GM18519 (cell line): ENCODE results near the gene GALNTL6.

Experiments used
- ATAC-seq: cut with Tn5 transposase; IDR thresholded peaks from one replicate; pipeline ENCODE4 v1.9.1; 2021; ENCODE audit warnings: mild to moderate bottlenecking, moderate library complexity; ENCODE audit not compliant: unreplicated experiment, low FRiP score

GALNTL6 gene

GRCh38 chr4:171876636-171877035 lies 63.4 kb downstream of the GALNTL6 start:
- no peak for ATAC-seq

GRCh38 chr4:171880136-171880535 lies 66.9 kb downstream of the GALNTL6 start:
- no peak for ATAC-seq

GRCh38 chr4:171889681-171890080 lies 76.5 kb downstream of the GALNTL6 start:
- no peak for ATAC-seq

- peak; percentile 96 for ATAC-seq
Measured at GRCh38 chr4:171891038-171891437, 77.8 kb downstream of the GALNTL6 start.

- ATAC-seq = no peak
Measured at GRCh38 chr4:171896426-171896825, 83.2 kb downstream of the GALNTL6 start.

GRCh38 chr4:171919314-171919713 lies 106.1 kb downstream of the GALNTL6 start:
- no peak for ATAC-seq

- no peak for ATAC-seq
Measured at GRCh38 chr4:171920901-171921300, 107.7 kb downstream of the GALNTL6 start.

GRCh38 chr4:171924746-171925376 lies 111.7 kb downstream of the GALNTL6 start:
- no peak for ATAC-seq

- no peak for ATAC-seq
Measured at GRCh38 chr4:171928336-171928735, 115.1 kb downstream of the GALNTL6 start.

- ATAC-seq = no peak
Measured at GRCh38 chr4:171929477-171929876, 116.3 kb downstream of the GALNTL6 start.

GRCh38 chr4:171929907-171930306 lies 116.7 kb downstream of the GALNTL6 start:
- ATAC-seq = no peak

GRCh38 chr4:171932238-171932637 lies 119.0 kb downstream of the GALNTL6 start:
- ATAC-seq = no peak

- ATAC-seq = no peak
Measured at GRCh38 chr4:171940656-171941055, 127.5 kb downstream of the GALNTL6 start.

- ATAC-seq = no peak
Measured at GRCh38 chr4:171947400-171947799, 134.2 kb downstream of the GALNTL6 start.

GRCh38 chr4:171948038-171948437 lies 134.8 kb downstream of the GALNTL6 start:
- no peak for ATAC-seq

GRCh38 chr4:171954650-171955049 lies 141.4 kb downstream of the GALNTL6 start:
- ATAC-seq = peak; percentile 83

GRCh38 chr4:171956678-171957077 lies 143.5 kb downstream of the GALNTL6 start:
- ATAC-seq = no peak

GRCh38 chr4:171962110-171962509 lies 148.9 kb downstream of the GALNTL6 start:
- no peak for ATAC-seq

- no peak for ATAC-seq
Measured at GRCh38 chr4:171966356-171966755, 153.2 kb downstream of the GALNTL6 start.

GRCh38 chr4:171978216-171978615 lies 165.0 kb downstream of the GALNTL6 start:
- ATAC-seq = no peak

- no peak for ATAC-seq
Measured at GRCh38 chr4:171979461-171979860, 166.3 kb downstream of the GALNTL6 start.

- ATAC-seq = no peak
Measured at GRCh38 chr4:171981185-171981584, 168.0 kb downstream of the GALNTL6 start.
